ENCODE data around the gene ATP2B2. TPM values are rescaled to one million over a fixed set of nuclear protein-coding genes. Genes with fewer than 3 reads are reported as not detected.

ATP2B2 gene
- total and polyA plus RNA-seq, 10 of the 15 experiments (the other 5 are each of a cell fraction or from before 2014, with no cell fraction given), result 0.04 TPM; not detected in 9

DNA sequence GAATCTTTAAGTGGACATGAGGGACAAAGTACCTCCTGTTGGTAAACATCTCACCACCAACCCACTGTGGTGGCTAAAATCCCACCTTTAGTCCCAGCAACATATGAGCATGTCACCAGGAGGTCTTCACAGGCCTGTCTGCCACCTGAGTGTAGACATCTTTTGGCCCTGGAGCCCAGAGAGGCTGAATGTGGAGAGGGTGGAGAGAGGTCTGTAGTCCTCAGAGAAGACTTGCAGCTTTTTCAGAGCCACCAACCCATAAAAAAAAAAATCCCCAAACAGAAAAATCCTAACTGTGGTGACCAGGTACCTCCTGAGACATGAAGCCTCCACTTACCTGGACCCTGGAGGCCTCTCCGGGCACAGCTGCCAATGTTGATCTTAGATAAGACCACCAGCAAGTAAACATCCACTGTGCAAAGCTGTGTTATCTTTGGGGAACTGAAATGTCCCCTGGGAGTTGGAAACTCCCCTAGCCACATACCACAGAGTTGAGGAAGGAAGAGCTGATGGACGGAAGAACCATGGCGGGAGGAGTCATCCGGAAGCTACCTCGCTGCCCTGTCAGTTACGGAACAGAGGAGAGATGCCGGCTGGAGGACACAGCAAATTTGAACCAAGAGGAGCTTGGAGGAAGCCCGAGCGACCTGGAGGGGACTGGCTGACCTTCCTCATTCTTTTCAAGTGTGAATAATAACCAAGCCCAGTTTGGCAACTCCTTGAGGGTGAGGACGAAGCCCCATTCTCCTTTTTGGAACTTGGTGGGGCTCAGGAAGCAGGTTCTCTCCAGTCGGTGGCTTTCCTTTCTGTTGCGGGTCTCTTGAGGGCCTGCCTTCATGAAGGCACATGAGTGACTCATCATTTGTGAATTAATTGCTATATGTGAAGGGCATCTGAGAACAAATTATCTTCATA, 212.6 kb downstream of the ATP2B2 start, which contains the start of gene GHRL (continued):
- TF ChIP-seq ZNF687 (IDR thresholded peaks at IDR 0.05) (peak; percentile 46; the same call in 1 of the 2 replicates), FOXK2 (IDR thresholded peaks at IDR 0.05) (no peak), RCOR1 (conservative IDR thresholded peaks at IDR 0.05; ENCODE audit: low read depth, low read length) (no peak), CEBPB (IDR thresholded peaks at IDR 0.05; ENCODE audit: borderline replicate concordance in 1 of 2, low read depth in 2 of 2, low read length in 2 of 2) (peak in 1 of 2 experiments; percentile 49; a peak in 1 of 4 replicates), YY1 (IDR thresholded peaks at IDR 0.05; ENCODE audit: low read depth, low read length) (peak; percentile 86), EZH2 (IDR thresholded peaks at IDR 0.05; ENCODE audit: borderline replicate concordance, control insufficient read depth, low read depth, low read length) (no peak), ELK1 (IDR thresholded peaks at IDR 0.05; ENCODE audit: low read depth, low read length) (0 out of 2 replicates have a peak, but pooled peaks have one; percentile 41), POU2F2 (IDR thresholded peaks at IDR 0.05; ENCODE audit: borderline replicate concordance, low read depth, low read length) (peak; percentile 56; the same call in 1 of the 3 replicates), KAT2A (conservative IDR thresholded peaks at IDR 0.05; ENCODE audit: control insufficient read depth, low read depth, low read length) (no peak), NRF1 (conservative IDR thresholded peaks at IDR 0.05; ENCODE audit: low read depth, low read length) (no peak), RAD51 (IDR thresholded peaks at IDR 0.05) (no peak), SREBF1 (IDR thresholded peaks at IDR 0.05; ENCODE audit: low read length) (no peak), ZBTB4 (CRISPR knock-in tag; IDR thresholded peaks at IDR 0.05) (no peak), ESRRA (IDR thresholded peaks at IDR 0.05; ENCODE audit: low read length) (no peak), PKNOX1 (IDR thresholded peaks at IDR 0.05) (peak; percentile 91), PAX5 (IDR thresholded peaks at IDR 0.05; ENCODE audit: borderline replicate concordance, low read depth, low read length) (peak; percentile 54; the same call in 1 of the 2 replicates)
- TF ChIP-seq, protein P1, sequence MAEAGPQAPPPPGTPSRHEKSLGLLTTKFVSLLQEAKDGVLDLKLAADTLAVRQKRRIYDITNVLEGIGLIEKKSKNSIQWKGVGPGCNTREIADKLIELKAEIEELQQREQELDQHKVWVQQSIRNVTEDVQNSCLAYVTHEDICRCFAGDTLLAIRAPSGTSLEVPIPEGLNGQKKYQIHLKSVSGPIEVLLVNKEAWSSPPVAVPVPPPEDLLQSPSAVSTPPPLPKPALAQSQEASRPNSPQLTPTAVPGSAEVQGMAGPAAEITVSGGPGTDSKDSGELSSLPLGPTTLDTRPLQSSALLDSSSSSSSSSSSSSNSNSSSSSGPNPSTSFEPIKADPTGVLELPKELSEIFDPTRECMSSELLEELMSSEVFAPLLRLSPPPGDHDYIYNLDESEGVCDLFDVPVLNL (IDR thresholded peaks at IDR 0.05; ENCODE audit: low read depth, low read length), result no peak
